ENCODE results near the gene CABCOCO1. TPM values are rescaled to one million over a fixed set of nuclear protein-coding genes. Genes with fewer than 3 reads are reported as not detected.

The CABCOCO1 gene
- total and polyA plus RNA-seq, 2 of the 13 experiments (the other 11 are each of a cell fraction or from before 2014, with no cell fraction given), result not detected

GRCh38 chr10:61787170-61787569 lies 124.4 kb downstream of the CABCOCO1 start (continued):
- TF ChIP-seq, protein P1, sequence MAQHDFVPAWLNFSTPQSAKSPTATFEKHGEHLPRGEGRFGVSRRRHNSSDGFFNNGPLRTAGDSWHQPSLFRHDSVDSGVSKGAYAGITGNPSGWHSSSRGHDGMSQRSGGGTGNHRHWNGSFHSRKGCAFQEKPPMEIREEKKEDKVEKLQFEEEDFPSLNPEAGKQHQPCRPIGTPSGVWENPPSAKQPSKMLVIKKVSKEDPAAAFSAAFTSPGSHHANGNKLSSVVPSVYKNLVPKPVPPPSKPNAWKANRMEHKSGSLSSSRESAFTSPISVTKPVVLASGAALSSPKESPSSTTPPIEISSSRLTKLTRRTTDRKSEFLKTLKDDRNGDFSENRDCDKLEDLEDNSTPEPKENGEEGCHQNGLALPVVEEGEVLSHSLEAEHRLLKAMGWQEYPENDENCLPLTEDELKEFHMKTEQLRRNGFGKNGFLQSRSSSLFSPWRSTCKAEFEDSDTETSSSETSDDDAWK (CRISPR knock-in tag; IDR thresholded peaks at IDR 0.05), result no peak
- TF ChIP-seq MEF2D (CRISPR knock-in tag; IDR thresholded peaks at IDR 0.05) (no peak), ZNF451 (CRISPR knock-in tag; IDR thresholded peaks at IDR 0.05) (no peak), ZNF547 (CRISPR knock-in tag; IDR thresholded peaks at IDR 0.05) (no peak), XRCC5 (optimal IDR thresholded peaks at IDR 0.05; ENCODE audit: low read length) (no peak)

GRCh38 chr10:61789031-61789430 lies 126.3 kb downstream of the CABCOCO1 start:
- no peak overlapping the region for H3K4me2 ChIP-seq (ENCODE audit: low read depth, low read length)
- H3K27me3 ChIP-seq (ENCODE audit: control insufficient read depth in 1 of 2, insufficient read depth in 2 of 2, low read length in 2 of 2), result 0 out of 5 replicates have a peak, but pooled peaks cover 0 to 1% of the 10 kb centered on the region in 2 experiments
- ChIA-PET CTCF (ENCODE audit: low intra/inter-chr PET ratio, low total read pairs) (no interaction called here), POLR2A (no interaction called here)
- no peaks in the 10 kb centered on the region for H3K9me3 ChIP-seq (ENCODE audit: low read length)
- H4K20me1 ChIP-seq (ENCODE audit: insufficient read depth, low read length), result no peaks in the 10 kb centered on the region
- H3K36me3 ChIP-seq (replicated peaks in 1 of 2; ENCODE audit: control insufficient read depth in 1 of 2, insufficient read depth in 2 of 2, low read length in 2 of 2), result no peaks in the 10 kb centered on the region
- no peaks in the 10 kb centered on the region for H3K79me2 ChIP-seq (ENCODE audit: insufficient read depth, low read length)
- intact Hi-C loops (cut with micrococcal nuclease; ENCODE audit: unreplicated experiment), result no loop called here
- FAIRE-seq (no peak), DNase-seq (ENCODE audit: low spot score) (no peak), ATAC-seq (no peak)
- no peak overlapping the region for H3K27ac ChIP-seq (ENCODE audit: extremely low read length, insufficient read depth, low read length)
- H3K4me1 ChIP-seq (ENCODE audit: insufficient read depth, low read length), result peaks cover 22% of the 10 kb centered on the region
- no peak overlapping the region for H3K9ac ChIP-seq (ENCODE audit: insufficient read depth, low read depth, low read length)
- no peak overlapping the region for H3K4me3 ChIP-seq (replicated peaks in 1 of 3; ENCODE audit: insufficient read depth in 1 of 3, low read depth in 2 of 3, low read length in 3 of 3)
- in situ Hi-C loops (cut with HindIII; ENCODE audit: extremely low pct_ligation_motif_present, low pct_unique_long_range_greater_than_20kb), result no loop called here
- no TSS peak for BruUV-seq (replicated peaks)
- WGBS (ENCODE audit: low lambda C conversion rate), result 29% methylated on average over 1 of the region's 1 CpG
- H2AFZ ChIP-seq (ENCODE audit: low read length), result no peak overlapping the region
- TF ChIP-seq IKZF4 (CRISPR knock-in tag; IDR thresholded peaks at IDR 0.05; ENCODE audit: borderline replicate concordance, low read depth, not compliant biosample characterization) (no peak), ZNF510 (CRISPR knock-in tag; IDR thresholded peaks at IDR 0.05; ENCODE audit: low read depth) (no peak), CBFB (CRISPR knock-in tag; IDR thresholded peaks at IDR 0.05) (no peak), ZNF468 (CRISPR knock-in tag; IDR thresholded peaks at IDR 0.05) (no peak), TP53 (CRISPR knock-in tag; conservative IDR thresholded peaks at IDR 0.05) (no peak), DMAP1 (CRISPR knock-in tag; IDR thresholded peaks at IDR 0.05) (no peak), ZNF747 (CRISPR knock-in tag; IDR thresholded peaks at IDR 0.05; ENCODE audit: borderline replicate concordance) (no peak), ZNF761 (CRISPR knock-in tag; conservative IDR thresholded peaks at IDR 0.05) (no peak), ZNF280D (CRISPR knock-in tag; IDR thresholded peaks at IDR 0.05) (no peak), GFI1 (CRISPR knock-in tag; IDR thresholded peaks at IDR 0.05; ENCODE audit: borderline replicate concordance) (no peak), SP4 (CRISPR knock-in tag; IDR thresholded peaks at IDR 0.05) (no peak), ZNF672 (CRISPR knock-in tag; IDR thresholded peaks at IDR 0.05) (no peak), ZNF83 (CRISPR knock-in tag; IDR thresholded peaks at IDR 0.05; ENCODE audit: borderline replicate concordance) (no peak), HDAC1 (CRISPR knock-in tag; IDR thresholded peaks at IDR 0.05) (no peak), ZNF660 (CRISPR knock-in tag; IDR thresholded peaks at IDR 0.05; ENCODE audit: borderline replicate concordance, low read depth) (no peak)

All from HepG2 (cell line).